ENCODE data around the gene LPP.

LPP gene

GRCh38 chr3:188567478-188568195 lies 413.7 kb downstream of the LPP start:
- DNase-seq (ENCODE audit: low read depth), result no peak

DNA sequence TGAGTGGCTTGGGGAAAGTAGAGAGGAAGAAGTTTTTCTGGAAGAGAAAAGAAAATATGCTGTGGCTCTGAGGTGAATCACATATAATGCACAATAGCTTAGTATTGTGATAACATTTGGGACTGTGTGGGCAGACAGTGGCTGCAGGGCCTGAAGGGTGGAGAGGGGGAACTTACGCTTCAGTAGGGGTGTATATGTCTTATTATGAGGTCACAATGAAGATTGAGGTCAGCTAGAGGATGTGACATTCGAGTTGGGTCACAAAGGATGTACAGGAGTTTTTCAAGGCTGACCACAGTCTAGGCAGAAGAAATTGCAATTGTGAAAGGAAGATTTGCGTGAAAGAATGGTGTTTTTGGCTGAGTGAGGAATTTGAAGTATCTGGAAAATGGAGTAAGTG lies 414.8 kb downstream of the LPP start:
- no peak for DNase-seq (ENCODE audit: low read depth)

GRCh38 chr3:188571531-188572095 lies 417.7 kb downstream of the LPP start:
- no peak for DNase-seq (ENCODE audit: low read depth)

DNA sequence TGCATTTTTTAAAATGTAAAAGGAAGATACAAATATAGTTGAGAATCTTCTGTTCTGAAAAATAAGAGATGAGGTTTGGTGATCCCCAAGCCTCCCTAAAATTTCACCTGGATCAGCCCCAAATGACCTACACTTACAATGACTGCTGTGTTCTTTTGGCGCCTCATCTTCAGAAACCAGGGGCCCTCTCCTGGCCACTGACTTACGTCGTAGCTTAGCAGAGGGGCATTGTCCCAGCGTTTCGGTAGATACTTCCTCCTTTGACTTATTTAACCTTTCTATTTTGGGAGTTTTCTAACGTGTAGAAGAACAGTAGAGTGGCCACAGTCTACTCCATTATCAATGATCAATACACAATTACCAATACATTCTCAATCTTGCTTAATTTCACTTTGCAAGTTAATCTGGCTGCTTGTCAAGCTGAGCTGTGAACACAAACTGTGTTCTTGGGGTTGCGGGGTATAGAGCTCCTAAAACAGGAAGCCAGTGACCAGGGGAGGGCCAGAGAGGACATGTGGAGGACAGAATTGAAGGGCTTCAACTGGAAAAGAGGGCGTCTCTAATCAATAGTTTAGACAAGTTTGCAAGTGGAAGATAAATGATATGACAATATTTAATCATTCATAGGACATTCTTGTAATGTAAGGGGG lies 419.5 kb downstream of the LPP start:
- no peak for DNase-seq (ENCODE audit: low read depth)

- DNase-seq (ENCODE audit: low read depth), result no peak
Measured at GRCh38 chr3:188573956-188574355, 420.0 kb downstream of the LPP start.

DNA sequence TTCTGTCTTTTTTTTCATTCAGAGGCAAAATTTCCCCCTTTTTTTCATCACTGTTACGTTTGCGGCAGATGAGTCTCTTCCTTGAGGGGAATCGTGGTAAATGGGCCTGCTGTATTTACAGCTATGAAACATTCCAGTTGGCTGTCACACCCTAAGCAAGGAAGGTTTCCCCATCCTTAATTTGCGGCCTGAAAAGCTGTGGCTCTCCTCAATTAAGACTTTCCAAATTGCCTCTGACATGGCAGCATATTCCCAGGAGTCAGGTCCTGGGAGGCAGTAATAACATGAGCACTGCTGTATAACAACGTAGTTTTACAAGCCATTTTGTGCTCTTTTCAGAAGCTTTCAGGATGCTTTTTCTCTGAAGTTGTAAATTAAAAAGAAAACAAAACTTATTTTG lies 420.9 kb downstream of the LPP start:
- no peak for DNase-seq (ENCODE audit: low read depth)

- DNase-seq (ENCODE audit: low read depth), result no peak
Measured at GRCh38 chr3:188575501-188575900, 421.5 kb downstream of the LPP start.

DNA sequence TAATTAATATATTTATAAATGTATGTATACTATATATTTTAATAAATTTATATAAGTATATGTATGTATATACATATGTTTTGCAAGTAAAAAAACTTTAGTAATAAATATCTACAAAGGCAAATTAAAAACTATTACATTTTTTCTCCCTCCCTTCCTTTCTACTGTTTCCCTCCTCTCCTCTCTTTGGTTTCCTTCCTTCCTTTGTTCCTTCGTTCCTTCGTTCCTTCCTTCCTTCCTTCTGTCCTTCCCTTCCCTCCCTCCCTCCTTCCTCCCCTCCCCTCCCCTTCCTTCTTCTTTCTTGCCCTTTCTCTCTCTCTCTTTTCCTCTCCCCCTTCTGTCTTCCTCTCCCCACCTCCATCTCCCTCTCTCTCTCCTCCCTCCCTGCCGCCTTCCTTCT lies 423.6 kb downstream of the LPP start:
- no peak for DNase-seq (ENCODE audit: low read depth)

- no peak for DNase-seq (ENCODE audit: low read depth)
Measured at GRCh38 chr3:188578576-188579363, 424.8 kb downstream of the LPP start.

- no peak for DNase-seq (ENCODE audit: low read depth)
Measured at GRCh38 chr3:188580223-188580622, 426.3 kb downstream of the LPP start.

DNA sequence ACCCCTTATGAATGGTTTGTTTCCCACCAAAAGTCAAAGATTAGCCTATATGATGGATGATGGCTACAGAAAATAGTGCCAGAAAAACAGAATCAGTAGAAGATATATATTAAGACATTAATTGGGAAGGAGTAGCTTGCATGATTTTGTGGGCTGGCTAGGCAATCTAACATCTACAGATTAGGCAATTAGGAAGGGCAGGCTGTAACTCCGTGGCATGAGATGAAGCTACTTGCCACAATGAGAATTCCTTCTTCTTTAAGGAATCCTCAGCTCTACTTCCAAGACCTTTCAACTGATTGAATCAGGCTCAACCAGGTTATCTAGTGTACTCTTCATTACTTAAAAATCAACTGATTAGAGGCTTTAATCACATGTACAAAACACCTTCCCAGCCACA lies 426.7 kb downstream of the LPP start:
- DNase-seq (ENCODE audit: low read depth), result no peak

GRCh38 chr3:188581365-188581764 lies 427.4 kb downstream of the LPP start:
- DNase-seq (ENCODE audit: low read depth), result no peak

GRCh38 chr3:188581792-188582191 lies 427.8 kb downstream of the LPP start:
- no peak for DNase-seq (ENCODE audit: low read depth)

DNA sequence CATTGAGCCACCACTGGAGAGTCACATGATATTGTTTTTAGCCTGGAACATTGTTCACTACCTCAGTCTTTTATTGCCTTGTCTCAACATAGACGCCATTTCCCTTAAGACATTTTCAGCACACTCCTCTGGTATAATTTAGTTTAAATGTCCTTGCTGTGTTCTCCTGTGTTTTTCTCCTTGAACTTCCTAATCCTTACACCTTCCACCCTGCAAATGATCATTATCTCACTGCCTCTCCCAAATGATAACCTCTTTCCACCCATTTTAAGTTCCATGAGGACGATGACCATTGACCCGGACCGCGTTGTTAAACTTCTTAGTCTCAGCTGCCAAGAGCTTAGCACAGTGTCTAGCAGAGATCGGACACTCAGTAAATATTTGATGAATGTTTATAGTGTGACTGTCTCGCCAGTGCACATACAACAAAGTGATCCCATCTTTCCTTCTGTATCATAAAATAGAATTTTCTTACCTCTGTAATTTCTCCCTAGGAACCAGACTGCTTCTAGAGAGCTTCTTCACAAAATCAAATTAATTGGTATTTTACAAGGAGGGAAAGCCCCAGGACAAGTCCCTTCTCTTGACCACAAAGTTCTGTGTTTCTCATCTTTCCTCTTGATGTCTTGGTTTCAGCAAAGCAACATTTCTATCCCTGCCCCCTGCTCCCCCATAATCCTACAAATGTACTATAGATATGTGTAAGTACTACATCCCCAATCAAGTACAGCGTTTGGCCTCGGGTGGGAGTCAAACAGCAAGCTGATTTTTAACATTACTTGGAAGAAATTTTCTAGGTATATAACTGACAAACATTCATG lies 429.6 kb downstream of the LPP start:
- DNase-seq (ENCODE audit: low read depth), result no peak

GRCh38 chr3:188584162-188584529 lies 430.2 kb downstream of the LPP start:
- no peak for DNase-seq (ENCODE audit: low read depth)

DNA sequence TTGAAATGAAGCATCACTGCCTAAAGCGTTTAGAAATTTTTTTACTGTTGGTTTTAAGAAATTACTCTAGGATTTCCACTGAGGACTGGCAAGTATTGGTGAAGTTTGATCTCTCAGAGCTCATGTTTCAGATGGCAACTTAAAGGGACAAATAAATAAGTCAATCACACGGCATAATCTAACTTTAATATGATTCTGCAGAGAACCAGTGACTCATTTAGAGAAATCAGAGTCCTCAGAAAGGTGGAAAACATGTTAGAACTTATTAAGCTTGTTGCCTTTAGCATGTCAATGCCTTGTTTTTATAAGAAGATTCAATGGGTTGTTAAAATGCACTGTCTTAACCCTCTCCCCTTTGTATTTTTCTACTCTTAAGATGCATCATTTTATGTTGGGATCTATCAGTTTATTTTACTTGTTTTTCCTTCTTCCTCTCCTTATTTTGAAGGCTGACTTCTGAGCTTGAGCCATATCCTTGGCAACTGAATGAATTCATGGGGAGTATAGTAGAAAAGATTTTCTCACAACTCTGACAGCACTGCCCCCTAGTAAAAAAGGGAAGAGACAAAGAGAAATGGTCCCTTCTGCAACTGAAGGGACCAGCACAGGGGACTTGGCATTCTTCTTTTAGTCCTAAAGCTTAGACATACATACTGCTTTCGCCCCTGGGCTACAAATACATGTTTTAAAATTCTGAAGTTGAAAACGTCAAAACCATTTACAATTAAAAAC lies 431.2 kb downstream of the LPP start:
- no peak for DNase-seq (ENCODE audit: low read depth)

- no peak for DNase-seq (ENCODE audit: low read depth)
Measured at GRCh38 chr3:188589071-188589470, 435.1 kb downstream of the LPP start.

- no peak for DNase-seq (ENCODE audit: low read depth)
Measured at GRCh38 chr3:188589771-188590170, 435.8 kb downstream of the LPP start.

DNA sequence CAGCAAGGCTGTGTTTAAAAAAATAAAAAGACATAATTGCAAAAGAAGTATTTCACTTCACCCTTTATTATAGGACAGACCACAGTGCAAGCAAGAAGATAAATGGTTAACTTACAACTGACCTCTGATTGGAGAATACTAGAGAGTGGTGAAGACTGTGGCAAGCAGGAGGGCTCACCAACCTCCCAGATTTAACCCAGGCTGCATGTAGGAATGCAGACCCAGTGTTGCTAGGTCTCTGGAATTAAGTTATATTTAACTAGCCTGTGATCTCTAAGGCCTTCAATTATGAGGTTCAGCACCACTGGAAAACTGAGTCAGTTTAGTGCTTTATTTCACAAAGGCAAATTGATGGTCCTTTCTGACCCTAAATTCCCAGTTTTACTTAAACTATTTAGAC lies 436.6 kb downstream of the LPP start:
- DNase-seq (ENCODE audit: low read depth), result no peak

GRCh38 chr3:188594139-188594538 lies 440.2 kb downstream of the LPP start:
- DNase-seq (ENCODE audit: low read depth), result no peak

DNA sequence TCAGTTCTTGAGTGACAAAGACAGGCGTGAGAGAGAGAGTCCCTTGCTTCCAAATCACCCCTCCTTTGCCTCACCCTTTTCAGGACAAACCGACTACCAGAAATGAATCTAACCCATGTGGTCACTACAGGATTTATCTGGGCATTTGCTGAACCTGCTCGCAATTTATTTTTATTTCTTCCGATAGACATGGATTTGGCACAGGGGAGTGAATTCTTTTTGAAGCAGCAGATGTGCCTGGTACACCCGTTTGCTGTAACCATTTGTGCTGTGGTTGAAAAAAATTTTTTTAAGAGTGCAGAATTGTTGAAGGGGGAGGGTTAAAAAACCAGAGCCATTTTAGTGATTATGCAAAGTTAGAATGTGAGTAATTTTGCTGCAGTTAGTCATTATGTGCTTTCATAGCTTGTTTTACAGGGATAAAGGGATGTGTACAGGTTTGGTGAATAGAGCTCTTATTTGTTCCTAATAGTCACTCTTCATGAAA lies 442.0 kb downstream of the LPP start:
- no peak for DNase-seq (ENCODE audit: low read depth)

Measured in stimulated activated CD8-positive, alpha-beta memory T cell treated with anti-CD3 and anti-CD28 coated beads, Interleukin-12 subunit alpha, Interleukin-12 subunit beta, amount 100 ng/mL, for 4 hours (primary cell).